Activated T-helper 2 cell treated with anti-CD3 and anti-CD28 coated beads, Interferon-gamma antibody, Interleukin-2, Interleukin-4, amounts not matched to agents 10 μg/mL and 5 μg/mL and 100 μg/mL, durations not matched to agents 14 hours and 24 hours and 36 hours (primary cell): ENCODE measurements around the gene INSR. TPM values are rescaled to one million over a fixed set of nuclear protein-coding genes. Genes with fewer than 3 reads are reported as not detected.

Source experiments
- DNase-seq: peaks from one replicate; pipeline ENCODE4 v3.0.0; 2021; ENCODE audit warnings: low spot score
- H3K27ac Mint-ChIP-seq: one replicate; pipeline ENCODE4 v1.8.0; 2021; ENCODE audit warnings: mixed read lengths
- H3K27me3 Mint-ChIP-seq: one replicate; pipeline ENCODE4 v1.8.0; 2021; ENCODE audit warnings: low read depth, mixed read lengths
- H3K36me3 Mint-ChIP-seq: one replicate; pipeline ENCODE4 v1.8.0; 2021; ENCODE audit warnings: low read depth, mixed read lengths
- H3K4me1 Mint-ChIP-seq: one replicate; pipeline ENCODE4 v1.8.0; 2021; ENCODE audit warnings: low read depth, mixed read lengths
- H3K4me3 Mint-ChIP-seq: one replicate; pipeline ENCODE4 v1.8.0; 2021; ENCODE audit warnings: low read depth, mild to moderate bottlenecking, moderate library complexity, mixed read lengths
- H3K9me3 Mint-ChIP-seq: one replicate; pipeline ENCODE4 v1.8.0; 2021; ENCODE audit warnings: mixed read lengths
- intact Hi-C: fragments of 100-400 bp; cut with micrococcal nuclease; formaldehyde crosslinking; loops from one replicate; pipeline ENCODE4 v1.15.1; 2023
- total RNA-seq: library from RNA; stranded (reverse); gene quantifications from 2 replicates; pipeline ENCODE4 v1.2.3, GENCODE V29; 2022

The INSR gene
- total RNA-seq, 1 donor from 2014 or later = 2.4 TPM

DNA sequence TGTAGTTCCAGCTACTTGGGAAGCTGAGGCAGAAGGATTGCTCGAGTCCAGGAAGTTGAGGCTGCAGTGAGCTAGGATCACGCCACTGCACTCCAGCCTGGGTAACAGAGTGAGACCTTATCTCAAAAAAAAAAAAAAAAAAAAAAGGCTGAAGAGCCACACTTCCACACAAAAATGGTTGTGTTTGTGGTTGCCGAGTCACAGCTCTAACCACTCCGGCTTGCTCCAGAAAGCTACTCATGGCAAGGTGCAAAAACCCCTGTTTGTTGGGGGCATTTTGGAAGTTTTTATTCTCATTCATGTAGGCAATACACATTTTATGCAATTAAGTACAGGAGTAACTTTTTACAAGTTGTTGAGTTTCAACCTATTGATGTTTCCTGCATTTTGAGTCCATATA is 93.5 kb downstream of the INSR start:
- Mint-ChIP-seq H3K27ac (no peak overlapping the region), H3K4me1 (peaks cover 16% of the 10 kb centered on the region), H3K27me3 (peaks cover 21% of the 10 kb centered on the region), H3K36me3 (no peaks in the 10 kb centered on the region), H3K4me3 (no peak overlapping the region), H3K9me3 (no peaks in the 10 kb centered on the region)
- intact Hi-C loops = no loop called here
- DNase-seq = no peak

DNA sequence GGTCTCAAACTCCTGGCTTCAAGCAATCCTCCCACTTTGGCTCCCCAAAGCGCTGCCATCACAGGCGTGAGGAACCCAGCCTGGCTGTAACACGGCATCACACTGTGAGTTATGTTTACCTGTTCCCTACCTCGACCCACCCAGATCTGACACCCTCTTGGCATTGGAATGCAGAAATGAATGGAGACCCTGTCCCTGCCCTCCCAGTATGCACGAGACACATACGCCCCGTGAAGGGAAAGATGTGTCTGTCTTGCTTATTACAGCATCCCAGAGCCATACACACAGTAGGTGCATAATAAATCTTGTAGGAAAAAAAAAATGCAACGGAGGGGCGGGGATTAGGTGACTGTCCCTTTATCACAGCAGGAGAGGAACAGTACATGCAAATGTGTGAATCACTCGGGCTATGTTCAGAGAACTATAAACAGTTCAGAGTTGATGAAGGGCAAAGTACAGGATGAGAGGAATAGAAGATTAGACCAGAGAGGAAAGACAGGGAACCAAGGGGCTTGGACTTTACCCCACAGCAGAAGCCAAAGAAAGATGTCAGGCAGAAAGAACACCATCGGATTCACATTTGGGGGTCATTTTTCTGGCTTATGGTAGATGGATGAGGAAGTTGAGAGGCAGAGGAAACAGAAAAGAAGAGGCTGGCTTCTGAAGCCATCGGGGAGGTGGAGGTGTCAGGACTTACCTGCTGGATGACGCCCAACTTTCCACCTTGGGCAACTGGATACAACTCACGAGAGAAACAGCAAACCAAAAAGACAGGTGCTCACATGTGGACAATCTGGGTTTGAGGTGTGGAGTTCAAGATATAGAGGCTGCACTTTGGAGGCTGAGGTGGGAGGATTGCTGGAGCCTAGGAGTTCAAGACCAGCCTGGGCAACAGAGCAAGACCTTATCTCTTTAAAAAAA is 94.3 kb downstream of the INSR start:
- H3K27me3 Mint-ChIP-seq = peaks cover 21% of the 10 kb centered on the region
- H3K27ac Mint-ChIP-seq = no peak overlapping the region
- H3K9me3 Mint-ChIP-seq = no peaks in the 10 kb centered on the region
- no peak overlapping the region for H3K4me3 Mint-ChIP-seq
- intact Hi-C loops = no loop called here
- H3K4me1 Mint-ChIP-seq = peaks cover 16% of the 10 kb centered on the region
- DNase-seq = no peak
- no peaks in the 10 kb centered on the region for H3K36me3 Mint-ChIP-seq

DNA sequence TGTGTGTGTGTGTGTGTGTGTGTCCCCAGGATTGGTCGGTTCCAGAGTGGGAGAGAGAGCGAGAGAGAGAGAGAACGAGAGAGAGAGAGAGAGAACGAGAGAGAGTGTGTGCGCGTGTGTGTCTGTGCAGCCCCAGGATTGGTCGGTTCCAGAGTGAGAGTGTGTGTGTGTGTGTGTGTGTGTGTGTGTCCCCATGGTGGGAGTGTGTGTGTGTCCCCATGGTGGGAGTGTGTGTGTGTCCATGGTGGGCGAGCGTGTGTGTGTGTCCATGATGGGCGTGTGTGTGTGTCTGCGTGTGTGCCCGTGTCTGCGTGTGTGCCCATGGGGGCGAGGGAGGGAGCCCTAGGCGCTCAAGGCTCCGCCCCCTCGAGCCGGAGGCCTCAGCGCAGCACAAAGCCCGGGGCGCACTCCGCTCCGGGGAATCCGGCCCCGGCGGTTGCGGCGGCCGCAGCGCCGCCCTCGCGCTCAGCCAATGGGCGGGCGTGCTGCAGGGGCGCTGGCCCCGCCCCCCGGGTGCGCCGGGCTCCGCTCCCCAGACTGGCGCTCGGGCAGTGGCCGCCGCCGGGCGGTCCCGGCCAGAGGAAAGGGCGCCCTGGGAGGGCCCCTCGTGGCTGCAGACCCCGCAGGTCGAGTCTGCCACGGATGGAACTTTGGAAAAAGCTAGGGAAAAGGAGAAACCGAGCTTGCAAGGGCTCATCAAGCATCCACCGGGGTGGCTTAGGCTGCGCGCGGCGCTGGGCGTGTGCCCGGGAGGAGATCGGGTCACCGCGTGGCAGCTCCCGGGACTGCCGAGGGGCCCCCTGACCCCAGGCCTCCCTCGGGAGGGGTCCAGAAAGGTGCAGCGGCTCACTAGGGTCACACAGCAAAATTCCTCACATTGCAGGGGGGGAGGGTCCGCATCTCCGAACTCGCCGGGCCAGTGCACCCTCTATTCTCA is 96.2 kb downstream of the INSR start:
- Mint-ChIP-seq H3K4me3 (peak overlapping the region; percentile 80), H3K27ac (peak overlapping the region; percentile 87), H3K36me3 (no peaks in the 10 kb centered on the region), H3K9me3 (no peaks in the 10 kb centered on the region), H3K4me1 (peaks cover 16% of the 10 kb centered on the region), H3K27me3 (peaks cover 25% of the 10 kb centered on the region)
- intact Hi-C loops = loop anchor here (1.0 kb wide), 1 partner anchor 96 kb away; the partner anchor contains the start of gene INSR
- DNase-seq = peak; percentile 91

DNA sequence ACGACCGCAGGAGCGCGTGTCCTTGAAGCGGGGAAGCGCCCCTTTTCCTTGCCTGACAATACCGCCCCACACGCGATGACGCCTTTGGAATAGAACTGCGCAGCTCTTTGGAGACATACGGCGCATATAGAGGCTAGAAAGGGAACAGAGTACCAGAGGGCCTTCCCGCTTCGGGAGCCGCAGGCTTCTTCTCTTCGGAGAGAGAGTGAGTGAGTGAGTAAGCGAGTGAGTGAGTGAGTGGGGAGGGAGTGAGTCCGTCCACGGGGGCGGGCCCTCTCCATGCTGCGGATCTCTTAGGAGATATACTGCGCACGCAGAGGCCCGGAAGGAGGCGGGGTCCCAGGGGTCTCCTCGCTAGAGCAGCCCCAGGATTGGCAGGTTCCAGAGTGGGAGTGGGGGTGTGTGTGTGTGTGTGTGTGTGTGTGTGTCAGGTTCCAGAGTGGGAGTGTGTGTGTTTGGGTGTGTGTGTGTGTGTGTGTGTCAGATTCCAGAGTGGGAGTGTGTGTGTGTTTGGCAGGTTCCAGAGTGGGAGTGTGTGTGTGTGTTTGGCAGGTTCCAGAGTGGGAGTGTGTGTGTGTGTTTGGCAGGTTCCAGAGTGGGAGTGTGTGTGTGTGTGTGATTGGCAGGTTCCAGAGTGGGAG is 97.0 kb downstream of the INSR start:
- intact Hi-C loops = loop anchor here (1.0 kb wide), 1 partner anchor 97 kb away; the partner anchor contains the start of gene INSR
- peak; percentile 74 for DNase-seq
- Mint-ChIP-seq H3K4me1 (peaks cover 22% of the 10 kb centered on the region), H3K4me3 (peak overlapping the region; percentile 80), H3K27ac (peak overlapping the region; percentile 87), H3K36me3 (no peaks in the 10 kb centered on the region), H3K9me3 (no peaks in the 10 kb centered on the region), H3K27me3 (peaks cover 26% of the 10 kb centered on the region)

DNA sequence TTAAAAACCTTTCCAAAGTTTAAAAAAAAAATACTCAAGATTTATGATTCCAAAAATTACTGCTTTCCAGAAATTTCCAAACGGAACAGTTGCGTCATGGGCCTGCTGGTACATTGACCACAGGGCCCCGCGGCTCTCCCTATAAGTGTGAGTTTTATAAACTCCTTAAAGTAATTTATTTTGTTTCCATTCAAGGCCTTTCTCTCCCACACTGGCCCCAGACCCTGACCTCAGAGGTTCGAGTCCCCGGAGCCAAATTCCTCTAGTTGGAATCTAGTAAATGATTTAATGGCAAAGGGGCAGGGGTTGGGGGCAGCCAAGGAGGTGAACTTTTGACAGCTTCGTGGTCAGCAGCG is 97.5 kb downstream of the INSR start:
- Mint-ChIP-seq H3K27me3 (peaks cover 24% of the 10 kb centered on the region), H3K4me3 (peak overlapping the region; percentile 80), H3K27ac (no peak overlapping the region), H3K36me3 (no peaks in the 10 kb centered on the region), H3K4me1 (peaks cover 27% of the 10 kb centered on the region), H3K9me3 (no peaks in the 10 kb centered on the region)
- intact Hi-C loops = loop anchor here (1.0 kb wide), 1 partner anchor 98 kb away; the partner anchor contains the start of gene INSR
- no peak for DNase-seq

DNA sequence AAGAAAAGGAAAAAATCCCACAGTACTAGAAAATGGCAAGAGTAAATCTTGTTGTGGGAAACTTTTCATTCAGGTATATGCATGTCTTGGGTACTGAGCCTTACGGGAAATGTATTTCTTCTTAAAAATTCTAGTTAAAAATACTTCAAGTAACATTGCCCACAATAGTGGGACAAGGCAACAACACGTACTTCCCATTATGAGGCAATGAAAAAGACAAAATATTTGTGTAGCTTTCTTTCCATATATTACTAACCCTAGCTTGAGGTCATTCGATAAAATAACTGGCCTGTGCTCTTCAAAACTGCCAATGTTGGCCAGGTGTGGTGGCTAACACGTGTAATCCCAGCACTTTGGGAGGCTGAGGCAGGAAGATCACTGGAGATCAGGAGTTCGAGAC is 99.2 kb downstream of the INSR start:
- no peak overlapping the region for H3K4me3 Mint-ChIP-seq
- H3K27me3 Mint-ChIP-seq = peaks cover 23% of the 10 kb centered on the region
- H3K27ac Mint-ChIP-seq = no peak overlapping the region
- H3K4me1 Mint-ChIP-seq = peaks cover 31% of the 10 kb centered on the region
- intact Hi-C loops = no loop called here
- no peaks in the 10 kb centered on the region for H3K36me3 Mint-ChIP-seq
- no peaks in the 10 kb centered on the region for H3K9me3 Mint-ChIP-seq
- no peak for DNase-seq

DNA sequence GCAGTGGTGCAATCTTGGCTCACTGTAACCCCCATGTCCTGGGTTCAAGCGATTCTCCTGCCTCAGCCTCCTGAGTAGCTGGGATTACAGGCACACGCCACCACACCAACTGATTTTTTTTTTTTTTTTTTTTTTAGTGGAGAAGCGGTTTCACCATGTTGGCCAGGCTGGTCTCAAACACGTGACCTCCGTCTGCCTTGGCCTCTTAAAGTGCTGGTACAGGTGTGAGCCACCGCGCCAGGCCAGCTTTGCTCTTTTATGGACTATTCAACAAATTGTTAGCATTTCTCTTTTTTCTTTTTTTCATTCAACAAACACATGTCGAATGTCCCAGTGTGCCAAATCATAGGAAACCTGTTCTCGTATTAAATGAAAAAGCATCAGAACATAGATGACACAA is 99.6 kb downstream of the INSR start:
- no peaks in the 10 kb centered on the region for H3K36me3 Mint-ChIP-seq
- no peak overlapping the region for H3K27ac Mint-ChIP-seq
- peaks cover 18% of the 10 kb centered on the region for H3K27me3 Mint-ChIP-seq
- intact Hi-C loops = no loop called here
- peaks cover 28% of the 10 kb centered on the region for H3K4me1 Mint-ChIP-seq
- DNase-seq = no peak
- no peaks in the 10 kb centered on the region for H3K9me3 Mint-ChIP-seq
- H3K4me3 Mint-ChIP-seq = no peak overlapping the region

DNA sequence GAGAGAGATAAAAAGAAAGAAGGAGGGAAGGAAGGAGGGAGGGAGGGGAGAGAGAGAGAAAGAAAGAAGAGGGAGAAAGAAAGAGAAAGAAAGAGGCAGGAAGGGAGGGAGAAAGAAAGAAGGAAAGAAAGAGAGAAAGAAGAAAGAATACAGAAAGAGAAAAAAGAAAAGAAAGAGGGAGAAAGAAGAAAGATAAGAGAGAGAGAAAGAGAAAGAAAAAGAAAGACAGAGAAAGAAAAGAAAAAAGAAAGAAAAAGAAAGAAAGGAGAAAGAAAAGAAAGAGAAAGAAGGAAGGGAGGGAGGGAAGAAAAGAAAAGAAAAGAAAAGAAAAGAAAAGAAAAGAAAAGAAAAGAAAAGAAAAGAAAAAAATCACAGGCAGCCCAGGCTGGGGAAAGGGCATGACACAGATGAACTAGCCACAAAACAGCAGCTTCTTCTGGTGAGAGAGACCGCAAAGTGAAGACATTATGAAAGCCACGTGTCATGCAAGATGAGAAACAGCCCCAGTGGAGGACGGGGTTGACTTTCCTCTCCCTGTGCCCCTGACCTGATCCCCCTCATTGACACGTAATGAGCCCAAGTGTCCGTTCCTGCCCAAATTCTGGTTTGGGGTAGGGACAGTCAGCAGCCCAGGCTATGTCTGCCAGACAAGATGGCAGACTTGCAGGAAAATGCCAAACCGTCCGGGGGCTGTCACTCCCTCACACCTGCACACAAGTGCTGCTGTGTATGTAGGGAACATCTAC is 102.1 kb downstream of the INSR start:
- peaks cover 14% of the 10 kb centered on the region for H3K27me3 Mint-ChIP-seq
- DNase-seq = peak; percentile 42
- H3K4me1 Mint-ChIP-seq = peaks cover 19% of the 10 kb centered on the region
- no peaks in the 10 kb centered on the region for H3K9me3 Mint-ChIP-seq
- H3K36me3 Mint-ChIP-seq = no peaks in the 10 kb centered on the region
- H3K27ac Mint-ChIP-seq = no peak overlapping the region
- peak overlapping the region; percentile 46 for H3K4me3 Mint-ChIP-seq
- intact Hi-C loops = no loop called here

DNA sequence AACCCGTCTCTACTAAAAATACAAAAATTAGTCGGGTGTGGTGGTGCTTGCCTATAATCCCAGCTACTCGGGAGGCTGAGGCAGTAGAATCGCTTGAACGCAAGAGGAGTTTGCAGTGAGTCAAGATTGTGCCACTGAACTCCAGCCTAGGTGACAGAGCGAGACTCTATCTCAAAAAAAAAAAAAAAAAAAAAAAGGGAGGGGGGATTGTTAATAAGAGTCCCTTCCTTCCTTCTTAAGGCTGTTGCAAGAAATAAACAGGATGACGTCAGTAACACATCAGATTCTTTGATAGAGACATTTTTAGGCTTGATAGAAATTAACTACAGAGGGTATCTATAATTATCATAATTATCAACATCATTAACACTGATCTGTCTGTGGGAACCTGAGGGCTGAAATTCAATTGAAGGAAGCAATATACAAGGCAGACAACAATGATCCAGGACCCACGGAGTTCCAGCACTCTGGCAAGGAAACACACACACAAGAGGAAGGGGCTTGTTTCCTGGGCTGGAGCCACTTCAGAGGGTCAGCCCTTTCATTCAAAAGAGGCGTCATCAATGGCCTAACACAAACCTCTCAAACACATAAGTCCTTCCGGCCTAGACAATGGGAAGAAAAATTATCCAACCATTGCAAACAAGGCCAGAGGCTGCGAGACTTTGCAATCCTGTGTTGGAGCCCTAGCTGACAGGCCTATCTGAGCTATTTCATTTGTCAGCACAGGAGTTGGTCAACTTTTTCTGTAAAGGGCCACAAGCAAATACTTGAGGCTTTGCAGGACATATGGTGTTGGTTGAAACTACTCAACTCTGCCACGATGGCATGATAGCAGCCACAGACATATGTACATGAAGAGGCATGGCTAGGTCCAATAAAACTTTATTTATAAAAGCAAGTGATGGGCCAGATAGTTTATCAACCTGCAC is 105.2 kb downstream of the INSR start:
- H3K27me3 Mint-ChIP-seq = peaks cover 10% of the 10 kb centered on the region
- no peaks in the 10 kb centered on the region for H3K9me3 Mint-ChIP-seq
- intact Hi-C loops = no loop called here
- no peak for DNase-seq
- H3K4me1 Mint-ChIP-seq = peaks cover 29% of the 10 kb centered on the region
- no peak overlapping the region for H3K27ac Mint-ChIP-seq
- no peaks in the 10 kb centered on the region for H3K36me3 Mint-ChIP-seq
- no peak overlapping the region for H3K4me3 Mint-ChIP-seq

DNA sequence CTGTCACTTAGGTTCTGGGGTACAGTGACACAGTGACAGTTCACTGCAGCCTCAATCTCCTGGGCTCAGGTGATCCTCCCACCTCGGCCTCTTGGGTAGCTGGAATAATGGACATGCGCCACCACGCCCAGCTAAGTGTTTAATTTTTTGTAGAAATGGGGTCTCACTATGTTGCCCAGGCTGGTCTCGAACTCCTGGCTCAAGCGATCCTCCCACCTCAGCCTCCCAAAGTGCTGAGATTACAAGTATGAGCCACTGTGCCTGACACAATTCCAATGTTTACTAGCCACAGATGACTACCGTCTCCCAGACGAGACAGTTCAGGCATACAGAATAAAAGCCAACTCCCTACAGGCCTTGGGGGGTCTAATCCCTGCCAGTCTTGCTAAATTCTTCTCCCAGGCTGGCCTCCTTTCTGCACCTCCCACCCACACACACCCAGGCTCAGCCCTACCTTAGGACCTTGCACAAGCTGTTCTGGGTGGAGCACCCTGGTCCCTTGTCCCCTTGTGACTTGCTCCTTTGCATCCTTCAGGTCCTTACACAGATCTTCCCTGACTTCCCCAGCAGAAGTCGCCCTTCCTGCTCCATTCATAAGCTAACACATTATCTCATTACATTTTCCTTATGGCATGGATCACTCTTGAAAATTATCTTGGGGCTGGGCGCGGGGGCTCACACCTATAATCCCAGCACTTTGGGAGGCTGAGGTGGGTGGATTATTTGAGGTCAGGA is 106.4 kb downstream of the INSR start:
- H3K9me3 Mint-ChIP-seq = no peaks in the 10 kb centered on the region
- H3K27me3 Mint-ChIP-seq = peaks cover 4% of the 10 kb centered on the region
- H3K36me3 Mint-ChIP-seq = no peaks in the 10 kb centered on the region
- no peak overlapping the region for H3K4me3 Mint-ChIP-seq
- peaks cover 35% of the 10 kb centered on the region for H3K4me1 Mint-ChIP-seq
- no peak for DNase-seq
- intact Hi-C loops = no loop called here
- H3K27ac Mint-ChIP-seq = no peak overlapping the region

DNA sequence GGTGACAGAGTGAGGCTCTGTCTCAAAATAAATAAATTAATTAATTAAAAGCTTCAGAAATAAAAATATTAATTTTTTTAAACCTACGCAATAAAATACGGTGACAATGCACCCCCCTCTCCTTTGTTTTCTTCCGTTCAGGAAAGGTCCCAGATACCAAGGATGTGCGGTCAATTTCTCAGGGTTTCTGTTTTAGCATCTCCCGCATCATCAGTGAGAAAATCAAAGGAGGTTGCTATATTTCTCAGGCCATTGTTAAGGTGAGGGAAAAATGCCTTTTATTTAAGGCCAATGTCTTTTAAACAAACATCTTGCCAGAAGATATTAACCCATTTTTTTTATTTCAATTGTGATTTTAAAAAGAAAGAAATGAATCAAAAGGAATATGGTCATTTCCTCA is 111.7 kb downstream of the INSR start:
- Mint-ChIP-seq H3K9me3 (no peaks in the 10 kb centered on the region), H3K4me3 (no peak overlapping the region), H3K27me3 (no peaks in the 10 kb centered on the region), H3K36me3 (no peaks in the 10 kb centered on the region), H3K27ac (no peak overlapping the region), H3K4me1 (peaks cover 32% of the 10 kb centered on the region)
- no peak for DNase-seq
- intact Hi-C loops = no loop called here
